Measurements from ENCODE around the gene ANKRD55. TPM values are rescaled to one million over a fixed set of nuclear protein-coding genes. Genes with fewer than 3 reads are reported as not detected.
"Not testable (repeated sequence)": the region's sequence is repeated elsewhere in the genome, so short reads cannot be mapped to it uniquely, and the experiment has no call there.

Gene ANKRD55
- total RNA-seq, 2 experiments from 2014 or later, result 0.19 to 0.71 TPM

DNA sequence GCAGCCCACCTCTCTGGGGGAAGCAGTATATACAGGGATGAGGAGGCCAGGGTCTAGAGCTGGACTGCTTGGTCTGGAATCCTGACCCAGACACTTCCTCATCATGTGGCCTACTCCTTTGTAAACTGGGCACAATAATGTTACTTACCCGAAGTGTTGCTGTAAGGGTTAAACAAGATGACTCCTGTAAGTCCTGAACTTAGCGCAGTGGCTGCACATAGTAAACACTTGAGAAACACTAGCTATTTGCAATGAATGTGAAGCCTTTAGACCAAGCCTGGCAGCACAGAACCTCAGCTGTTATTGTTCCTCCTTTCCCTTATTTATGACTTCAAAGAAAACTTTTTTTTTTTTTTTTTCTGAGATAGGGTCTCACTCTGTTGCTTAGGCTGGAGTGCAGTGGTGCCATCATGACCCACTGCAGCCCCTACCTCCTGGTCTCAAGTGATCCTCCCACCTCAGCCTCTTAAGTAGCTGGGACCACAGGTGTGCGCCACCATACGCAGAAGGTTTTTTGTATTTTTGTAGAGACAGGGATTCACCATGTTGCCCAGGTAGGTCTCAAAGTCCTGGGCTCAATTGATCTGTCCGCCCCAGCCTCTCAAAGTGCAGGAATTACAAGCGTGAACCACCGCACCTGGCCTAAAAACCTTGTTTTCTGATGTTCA is 142.2 kb downstream of the ANKRD55 start:
- Mint-ChIP-seq H3K9me3 (no peaks in the 10 kb centered on the region), H3K4me3 (no peak overlapping the region), H3K27ac (no peak overlapping the region), H3K36me3 (no peaks in the 10 kb centered on the region), H3K4me1 (peaks cover 39% of the 10 kb centered on the region), H3K27me3 (no peaks in the 10 kb centered on the region)
- POLR2A ChIA-PET, result interaction anchor here (0.7 kb wide), 2 partner anchors 9 to 32 kb away, joined by 3 read pairs; no protein-coding TSS in a partner anchor
- DNase-seq, result no peak
- no peak for ATAC-seq (ENCODE audit: low read depth)

GRCh38 chr5:56088967-56089829 is 143.9 kb downstream of the ANKRD55 start:
- Mint-ChIP-seq H3K9me3 (no peaks in the 10 kb centered on the region), H3K27ac (no peak overlapping the region), H3K27me3 (no peaks in the 10 kb centered on the region), H3K4me1 (peaks cover 34% of the 10 kb centered on the region), H3K36me3 (no peaks in the 10 kb centered on the region), H3K4me3 (no peak overlapping the region)
- no peak for DNase-seq
- no peak for ATAC-seq (ENCODE audit: low read depth)
- POLR2A ChIA-PET, result interaction anchor here (1.7 kb wide), 1 partner anchor 10 kb away, joined by 5 read pairs; no protein-coding TSS in a partner anchor

DNA sequence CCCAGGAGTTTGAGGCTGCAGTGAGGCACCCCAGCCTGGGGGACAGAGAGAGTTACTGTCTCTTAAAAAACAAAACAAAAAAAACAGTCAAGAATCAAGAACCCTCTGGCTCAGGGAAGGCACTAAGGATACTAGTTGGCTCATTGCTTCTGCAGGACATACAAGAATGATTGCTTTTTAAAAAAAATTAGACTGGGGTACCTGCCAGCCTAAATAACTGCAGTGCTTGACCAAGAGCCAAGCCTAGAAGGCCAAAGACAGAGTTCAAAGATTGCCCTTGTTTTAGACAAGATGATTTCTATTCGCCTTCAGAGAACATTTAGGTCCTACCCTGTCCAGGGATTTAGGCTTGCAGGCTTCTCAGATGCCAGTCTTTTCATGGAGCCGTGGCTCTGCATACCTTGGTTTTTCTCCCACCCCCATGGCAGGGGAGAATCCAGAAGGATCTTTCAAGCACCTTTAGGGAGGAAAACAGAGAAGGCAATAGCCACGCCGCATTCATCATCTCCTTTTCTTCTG is 144.6 kb downstream of the ANKRD55 start:
- POLR2A ChIA-PET, result interaction anchor here (1.7 kb wide), 1 partner anchor 9 kb away, joined by 5 read pairs; no protein-coding TSS in a partner anchor
- H3K36me3 Mint-ChIP-seq, result peaks cover under 1% of the 10 kb centered on the region

DNA sequence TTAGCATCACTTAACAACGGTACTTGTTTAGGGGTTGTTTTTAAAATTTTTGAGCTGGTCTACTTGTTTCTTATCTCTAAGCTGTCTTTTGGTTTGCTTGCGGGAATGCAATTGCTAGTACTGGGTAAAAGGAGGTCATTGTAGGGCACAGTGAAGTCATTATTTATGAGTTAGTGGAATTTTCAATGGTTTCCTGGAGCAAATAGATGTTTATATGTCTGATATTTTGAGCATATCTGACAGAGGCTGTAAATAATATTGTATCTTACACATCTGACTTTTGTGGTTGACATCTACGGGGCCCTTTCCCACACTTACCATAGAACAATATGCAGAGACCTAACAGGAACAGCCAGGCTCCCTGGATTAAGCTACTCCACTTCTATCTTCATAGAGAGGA is 147.9 kb downstream of the ANKRD55 start:
- POLR2A ChIA-PET, result no interaction called here
- peaks cover 3% of the 10 kb centered on the region for H3K36me3 Mint-ChIP-seq
- H3K27me3 Mint-ChIP-seq, result no peaks in the 10 kb centered on the region
- DNase-seq (no peak), ATAC-seq (ENCODE audit: low read depth) (no peak)
- peaks cover 35% of the 10 kb centered on the region for H3K4me1 Mint-ChIP-seq
- no peak overlapping the region for H3K4me3 Mint-ChIP-seq
- no peak overlapping the region for H3K27ac Mint-ChIP-seq
- H3K9me3 Mint-ChIP-seq, result peaks cover 4% of the 10 kb centered on the region

More for the DNA sequence above, 144.6 kb downstream of the ANKRD55 start:
- DNase-seq (no peak), ATAC-seq (ENCODE audit: low read depth) (no peak)
- H3K9me3 Mint-ChIP-seq, result peaks cover 3% of the 10 kb centered on the region
- no peak overlapping the region for H3K27ac Mint-ChIP-seq
- H3K4me1 Mint-ChIP-seq, result peaks cover 31% of the 10 kb centered on the region
- H3K4me3 Mint-ChIP-seq, result no peak overlapping the region
- H3K27me3 Mint-ChIP-seq, result no peaks in the 10 kb centered on the region

GRCh38 chr5:56083286-56083854 is 149.8 kb downstream of the ANKRD55 start:
- DNase-seq (no peak), ATAC-seq (ENCODE audit: low read depth) (no peak)
- Mint-ChIP-seq H3K36me3 (peaks cover 3% of the 10 kb centered on the region), H3K4me1 (peaks cover 28% of the 10 kb centered on the region), H3K9me3 (peaks cover 4% of the 10 kb centered on the region), H3K27ac (peak overlapping the region; percentile 35), H3K4me3 (no peak overlapping the region), H3K27me3 (no peaks in the 10 kb centered on the region)
- POLR2A ChIA-PET, result no interaction called here

- Mint-ChIP-seq H3K27ac (peak overlapping the region; percentile 87), H3K4me3 (peak overlapping the region; percentile 48), H3K4me1 (peaks cover 29% of the 10 kb centered on the region)
- H3K27me3 Mint-ChIP-seq, DNase-seq, H3K9me3 Mint-ChIP-seq, H3K36me3 Mint-ChIP-seq: not testable (repeated sequence)
- peak; percentile 76 for ATAC-seq (ENCODE audit: low read depth)
- POLR2A ChIA-PET, result interaction anchor here (0.8 to 1.1 kb wide), 2 partner anchors 7 to 86 kb away, joined by 3 read pairs; partner anchors contain the start of gene IL6ST
Observed at GRCh38 chr5:56081053-56081642, 152.0 kb downstream of the ANKRD55 start.

GRCh38 chr5:56080375-56081052 is 152.6 kb downstream of the ANKRD55 start:
- H3K9me3 Mint-ChIP-seq, result peaks cover 4% of the 10 kb centered on the region
- H3K4me3 Mint-ChIP-seq, result peak overlapping the region; percentile 48
- POLR2A ChIA-PET, result interaction anchor here (1.1 to 1.2 kb wide), 2 partner anchors 86 to 89 kb away, joined by 3 read pairs; partner anchors contain the start of gene IL6ST
- peaks cover 28% of the 10 kb centered on the region for H3K4me1 Mint-ChIP-seq
- peaks cover 3% of the 10 kb centered on the region for H3K36me3 Mint-ChIP-seq
- H3K27me3 Mint-ChIP-seq, result no peaks in the 10 kb centered on the region
- peak overlapping the region; percentile 87 for H3K27ac Mint-ChIP-seq
- no peak for DNase-seq
- peak; percentile 40 for ATAC-seq (ENCODE audit: low read depth)

DNA sequence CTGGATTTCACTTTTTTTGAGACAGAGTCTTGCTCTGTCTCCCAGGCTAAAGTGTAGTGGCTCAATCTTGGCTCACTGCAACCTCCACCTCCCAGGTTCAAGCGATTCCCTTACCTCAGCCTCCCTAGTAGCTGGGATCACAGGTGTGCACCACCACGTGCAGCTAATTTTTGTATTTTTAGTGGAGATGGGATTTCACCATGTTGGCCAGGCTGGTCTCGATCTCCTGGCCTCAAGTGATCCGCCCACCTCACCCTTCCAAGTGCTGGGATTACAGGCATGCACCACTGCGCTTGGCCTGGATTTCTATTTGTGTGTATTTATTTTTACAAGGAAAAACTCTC is 154.0 kb downstream of the ANKRD55 start:
- not testable (repeated sequence) for H3K4me3 Mint-ChIP-seq; H3K9me3 Mint-ChIP-seq; H3K27ac Mint-ChIP-seq; ATAC-seq (ENCODE audit: low read depth); DNase-seq; H3K27me3 Mint-ChIP-seq; H3K36me3 Mint-ChIP-seq
- peaks cover 25% of the 10 kb centered on the region for H3K4me1 Mint-ChIP-seq
- POLR2A ChIA-PET, result interaction anchor here (1.1 kb wide), 1 partner anchor 10 kb away, joined by 5 read pairs; no protein-coding TSS in a partner anchor

GRCh38 chr5:56078278-56079156 is 154.6 kb downstream of the ANKRD55 start:
- Mint-ChIP-seq H3K27me3 (no peaks in the 10 kb centered on the region), H3K36me3 (peaks cover 2% of the 10 kb centered on the region), H3K27ac (no peak overlapping the region), H3K9me3 (peaks cover 2% of the 10 kb centered on the region), H3K4me3 (no peak overlapping the region), H3K4me1 (peaks cover 25% of the 10 kb centered on the region)
- no peak for DNase-seq
- POLR2A ChIA-PET, result interaction anchor here (1.1 kb wide), 1 partner anchor 11 kb away, joined by 5 read pairs; no protein-coding TSS in a partner anchor
- no peak for ATAC-seq (ENCODE audit: low read depth)

- no peak for DNase-seq
- Mint-ChIP-seq H3K36me3 (no peaks in the 10 kb centered on the region), H3K4me3 (no peak overlapping the region), H3K27ac (no peak overlapping the region), H3K9me3 (no peaks in the 10 kb centered on the region), H3K4me1 (peaks cover 31% of the 10 kb centered on the region), H3K27me3 (no peaks in the 10 kb centered on the region)
- POLR2A ChIA-PET, result interaction anchor here (0.7 kb wide), 1 partner anchor 128 kb away, joined by 6 read pairs; no protein-coding TSS in a partner anchor
- no peak for ATAC-seq (ENCODE audit: low read depth)
Observed at GRCh38 chr5:56077796-56078233, 155.3 kb downstream of the ANKRD55 start.

DNA sequence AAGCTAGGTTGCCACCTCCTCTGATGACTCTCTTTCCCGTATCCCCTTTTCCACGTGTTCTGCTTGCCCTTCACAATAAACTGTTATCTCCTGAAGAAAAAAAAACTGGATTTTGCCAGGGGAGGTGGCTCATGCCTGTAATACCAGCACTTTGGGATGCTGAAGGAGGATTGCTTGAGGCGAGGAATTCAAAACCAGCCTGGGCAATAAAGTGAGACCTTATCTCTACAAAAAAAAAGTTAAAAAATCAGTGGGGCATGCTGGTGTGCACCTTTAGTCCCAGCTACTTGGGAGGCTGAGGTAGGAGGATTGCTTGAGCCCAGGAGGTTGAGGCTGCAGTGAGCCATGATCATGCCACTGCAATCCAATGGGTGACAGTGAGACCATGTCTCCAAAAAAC is 156.6 kb downstream of the ANKRD55 start:
- Mint-ChIP-seq H3K36me3 (no peaks in the 10 kb centered on the region), H3K4me1 (peaks cover 27% of the 10 kb centered on the region), H3K27ac (no peak overlapping the region), H3K9me3 (no peaks in the 10 kb centered on the region), H3K4me3 (no peak overlapping the region), H3K27me3 (no peaks in the 10 kb centered on the region)
- ATAC-seq (ENCODE audit: low read depth) (no peak), DNase-seq (no peak)
- POLR2A ChIA-PET, result no interaction called here

GRCh38 chr5:56075361-56075760 is 157.8 kb downstream of the ANKRD55 start:
- Mint-ChIP-seq H3K4me3 (no peak overlapping the region), H3K36me3 (no peaks in the 10 kb centered on the region), H3K27ac (no peak overlapping the region), H3K9me3 (no peaks in the 10 kb centered on the region), H3K4me1 (peaks cover 27% of the 10 kb centered on the region), H3K27me3 (no peaks in the 10 kb centered on the region)
- POLR2A ChIA-PET, result no interaction called here
- no peak for DNase-seq
- no peak for ATAC-seq (ENCODE audit: low read depth)

Measured in activated naive CD8-positive, alpha-beta T cell treated with anti-CD3 and anti-CD28 coated beads, Interleukin-2, amount 10 ng/mL, durations not matched to agents 7 days and 5 days (primary cell).